Neutrophil (primary cell): ENCODE measurements around the gene BTG3.

ENCODE experiments used
- H3K27ac ChIP-seq: fragments of 200-600 bp; sonication (generic); 2 replicates; pipeline ENCODE4 v1.5.1; 2016; ENCODE audit warnings: mild to moderate bottlenecking, moderate library complexity
- H3K27me3 ChIP-seq: fragments of 200-600 bp; sonication (generic); 2 replicates; pipeline ENCODE4 v1.6.0; 2016; ENCODE audit warnings: mild to moderate bottlenecking
- H3K36me3 ChIP-seq: fragments of 200-600 bp; sonication (generic); 2 replicates; pipeline ENCODE4 v1.5.1; 2017
- H3K4me1 ChIP-seq, 2 experiments: fragments of 200-600 bp in 1 of 2; sonication (generic) in 1 of 2; 1 replicate in 1 of 2; 2 replicates in 1 of 2; pipeline versions ENCODE4 v1.5.1 to v1.6.1; 2013 to 2016; ENCODE audit warnings: low read depth in 1 of 2, low read length in 1 of 2, mild to moderate bottlenecking in 1 of 2, moderate library complexity in 1 of 2; ENCODE audit not compliant: control insufficient read depth in 1 of 2, insufficient read depth in 1 of 2
- H3K4me3 ChIP-seq, 2 experiments: fragments of 200-600 bp in 1 of 2; sonication (generic) in 1 of 2; 1 replicate in 1 of 2; 2 replicates in 1 of 2; pipeline ENCODE4 v1.5.1; 2013 to 2016; ENCODE audit warnings: low read depth in 1 of 2, low read length in 1 of 2, mild to moderate bottlenecking in 1 of 2, moderate library complexity in 1 of 2
- H3K9me3 ChIP-seq: fragments of 200-600 bp; sonication (generic); 2 replicates; pipeline ENCODE4 v1.5.1; 2016
- CTCF ChIP-seq: fragments of 200-600 bp; sonication (generic); IDR thresholded peaks from 2 replicates; pipeline ENCODE4 v1.5.1; 2016; ENCODE audit warnings: antibody characterized with exemption

Gene BTG3

GRCh38 chr21:17590430-17590829 is 22.3 kb downstream of the BTG3 start:
- Histone ChIP-seq H3K27ac (no peak overlapping the region), H3K9me3 (no peaks in the 10 kb centered on the region), H3K36me3 (peaks cover 14% of the 10 kb centered on the region), H3K4me3 (no peak overlapping the region), H3K27me3 (no peaks in the 10 kb centered on the region), H3K4me1 (peaks cover 4 to 6% of the 10 kb centered on the region in 2 experiments)
- no peak for TF ChIP-seq CTCF

- TF ChIP-seq CTCF = no peak
- H3K36me3 ChIP-seq = no peaks in the 10 kb centered on the region
- no peak overlapping the region for H3K27ac ChIP-seq
- H3K9me3 ChIP-seq = no peaks in the 10 kb centered on the region
- H3K4me1 ChIP-seq = peaks cover 4 to 6% of the 10 kb centered on the region in 2 experiments
- no peaks in the 10 kb centered on the region for H3K27me3 ChIP-seq
- no peak overlapping the region for H3K4me3 ChIP-seq
These were observed 26.7 kb downstream of the BTG3 start for GRCh38 chr21:17585875-17586450.

GRCh38 chr21:17583898-17584297 is 28.8 kb downstream of the BTG3 start:
- H3K27me3 ChIP-seq = no peaks in the 10 kb centered on the region
- no peak overlapping the region for H3K27ac ChIP-seq
- no peaks in the 10 kb centered on the region for H3K36me3 ChIP-seq
- no peak for TF ChIP-seq CTCF
- no peaks in the 10 kb centered on the region for H3K9me3 ChIP-seq
- H3K4me1 ChIP-seq = no peaks in the 10 kb centered on the region
- no peak overlapping the region for H3K4me3 ChIP-seq

GRCh38 chr21:17580319-17580718 is 32.4 kb downstream of the BTG3 start:
- H3K27ac ChIP-seq = no peak overlapping the region
- no peak for TF ChIP-seq CTCF
- no peaks in the 10 kb centered on the region for H3K36me3 ChIP-seq
- H3K4me3 ChIP-seq = no peak overlapping the region
- H3K4me1 ChIP-seq = no peaks in the 10 kb centered on the region
- no peaks in the 10 kb centered on the region for H3K9me3 ChIP-seq
- H3K27me3 ChIP-seq = peaks cover 19% of the 10 kb centered on the region

GRCh38 chr21:17578876-17579275 is 33.8 kb downstream of the BTG3 start:
- Histone ChIP-seq H3K27me3 (peaks cover 25% of the 10 kb centered on the region), H3K4me3 (no peak overlapping the region), H3K4me1 (no peaks in the 10 kb centered on the region), H3K27ac (no peak overlapping the region), H3K9me3 (no peaks in the 10 kb centered on the region), H3K36me3 (no peaks in the 10 kb centered on the region)
- TF ChIP-seq CTCF = no peak

- Histone ChIP-seq H3K4me3 (no peak overlapping the region), H3K9me3 (no peaks in the 10 kb centered on the region), H3K27me3 (peaks cover 33% of the 10 kb centered on the region), H3K27ac (no peak overlapping the region), H3K4me1 (no peaks in the 10 kb centered on the region), H3K36me3 (no peaks in the 10 kb centered on the region)
- no peak for TF ChIP-seq CTCF
These were observed 34.5 kb downstream of the BTG3 start for GRCh38 chr21:17578162-17578561.
